H1 (cell line): ENCODE measurements around the gene IQSEC3. TPM values are rescaled to one million over a fixed set of nuclear protein-coding genes. Genes with fewer than 3 reads are reported as not detected.

Experiments used
- CTCF ChIA-PET: fragments of 300-600 bp; sonication (Branson Sonifier 250); formaldehyde crosslinking; loops from one replicate; lab custom pipeline; 2021; ENCODE audit not compliant: partially characterized antibody; lab: Charles Lee
- POLR2A ChIA-PET: fragments of 300-600 bp; sonication (Branson Sonifier 250); formaldehyde crosslinking; loops from one replicate; lab custom pipeline; 2021; ENCODE audit warnings: inconsistent platforms; ENCODE audit not compliant: partially characterized antibody; lab: Charles Lee
- DNase-seq, 2 experiments: peaks; one replicate each; pipeline versions ENCODE4 v3.0.0 to v3.0.0-alpha.2; 2010 to 2022; ENCODE audit warnings: low spot score in 2 of 2, low read depth in 1 of 2, mixed read lengths in 1 of 2
- FAIRE-seq: peaks from 2 replicates; lab custom pipeline; 2011; peaks lifted over from hg19 to GRCh38; lab: Jason Lieb, UNC
- H2AFZ ChIP-seq: 2 replicates; pipeline ENCODE4 v1.8.1; 2012; ENCODE audit warnings: low read length, inconsistent platforms
- H2AK5ac ChIP-seq: 2 replicates; pipeline ENCODE4 v1.6.1; 2013; ENCODE audit warnings: low read depth, low read length
- H2BK120ac ChIP-seq: replicated peaks from 2 replicates; pipeline ENCODE3; 2013; ENCODE audit warnings: low read depth, low read length, inconsistent platforms
- H2BK12ac ChIP-seq: 2 replicates; pipeline ENCODE4 v1.6.1; 2013; ENCODE audit warnings: low read depth, low read length
- H2BK15ac ChIP-seq: 2 replicates; pipeline ENCODE4 v1.6.1; 2013; ENCODE audit warnings: low read length
- H2BK20ac ChIP-seq: 2 replicates; pipeline ENCODE4 v1.6.1; 2013; ENCODE audit warnings: low read length
- H2BK5ac ChIP-seq: 2 replicates; pipeline ENCODE4 v1.6.1; 2013; ENCODE audit warnings: low read depth, low read length
- H3K14ac ChIP-seq: 2 replicates; pipeline ENCODE4 v1.6.1; 2013; ENCODE audit warnings: inconsistent platforms; ENCODE audit not compliant: insufficient read length
- H3K18ac ChIP-seq: 2 replicates; pipeline ENCODE4 v1.6.1; 2013; ENCODE audit warnings: low read length; ENCODE audit errors: extremely low read depth
- H3K23ac ChIP-seq: 2 replicates; pipeline ENCODE4 v1.6.1; 2013; ENCODE audit warnings: inconsistent platforms; ENCODE audit not compliant: insufficient read length
- H3K23me2 ChIP-seq: 2 replicates; pipeline ENCODE4 v1.6.1; 2013; ENCODE audit warnings: low read depth, low read length
- H3K27ac ChIP-seq: 2 replicates; pipeline ENCODE4 v1.6.1; 2011; ENCODE audit warnings: low read depth, low read length, inconsistent platforms
- H3K27me3 ChIP-seq, 4 experiments: replicated peaks in 1 of 4; 1 replicate in 1 of 4; 2 replicates in 3 of 4; pipeline versions ENCODE4 v1.6.1 to v1.8.1; 2011 to 2013; ENCODE audit warnings: low read length in 3 of 4, mild to moderate bottlenecking in 3 of 4, inconsistent platforms in 2 of 4, mixed read lengths in 2 of 4, moderate library complexity in 1 of 4; ENCODE audit not compliant: control insufficient read depth in 3 of 4, insufficient read depth in 3 of 4; ENCODE audit errors: extremely low read depth in 1 of 4
- H3K36me3 ChIP-seq, 4 experiments: 2 replicates each; pipeline versions ENCODE4 v1.6.1 to v1.8.1; 2011 to 2013; ENCODE audit warnings: mild to moderate bottlenecking in 4 of 4, low read length in 3 of 4, moderate library complexity in 2 of 4, control low read depth in 1 of 4, inconsistent platforms in 1 of 4; ENCODE audit not compliant: insufficient read depth in 4 of 4, control insufficient read depth in 2 of 4
- H3K4ac ChIP-seq: replicated peaks from 2 replicates; pipeline ENCODE3; 2013; ENCODE audit warnings: low read length, low read depth, mixed read lengths, inconsistent platforms; ENCODE audit not compliant: insufficient read length
- H3K4me1 ChIP-seq, 4 experiments: replicated peaks in 1 of 4; 1 replicate in 1 of 4; 2 replicates in 3 of 4; pipeline versions ENCODE4 v1.6.1 to v1.8.1; 2011 to 2013; ENCODE audit warnings: low read length in 3 of 4, inconsistent platforms in 2 of 4, mixed read lengths in 1 of 4; ENCODE audit not compliant: insufficient read depth in 4 of 4, control insufficient read depth in 3 of 4
- H3K4me2 ChIP-seq, 2 experiments: 2 replicates each; pipeline versions ENCODE4 v1.6.1 to v1.8.1; 2011 to 2013; ENCODE audit warnings: low read depth in 2 of 2, low read length in 2 of 2, control low read depth in 1 of 2, inconsistent platforms in 1 of 2, mild to moderate bottlenecking in 1 of 2; ENCODE audit not compliant: insufficient read depth in 1 of 2
- H3K4me3 ChIP-seq, 4 experiments: fragments of 200-600, 300-600 bp in 1 of 4; sonication (generic), shearing (Covaris generic), sonication (Bioruptor Twin) in 1 of 4; 2 replicates each; pipeline versions ENCODE4 v1.5.1 to v1.8.1; 2011 to 2016; ENCODE audit warnings: low read length in 4 of 4, low read depth in 3 of 4, control low read depth in 2 of 4, inconsistent platforms in 2 of 4, mild to moderate bottlenecking in 2 of 4, mixed read lengths in 1 of 4, moderate library complexity in 1 of 4; ENCODE audit not compliant: insufficient read depth in 2 of 4; ENCODE audit errors: extremely low read depth in 1 of 4
- H3K56ac ChIP-seq: replicated peaks from 2 replicates; pipeline ENCODE3; 2013; ENCODE audit warnings: low read depth, mild to moderate bottlenecking, mixed read lengths, low read length, inconsistent platforms; ENCODE audit not compliant: insufficient read length
- H3K79me1 ChIP-seq: 2 replicates; pipeline ENCODE4 v1.6.1; 2013; ENCODE audit warnings: low read depth, low read length, control low read depth
- H3K79me2 ChIP-seq, 2 experiments: 2 replicates each; pipeline versions ENCODE4 v1.6.1 to v1.8.1; 2012 to 2013; ENCODE audit warnings: low read length in 2 of 2, mild to moderate bottlenecking in 2 of 2, inconsistent platforms in 1 of 2; ENCODE audit not compliant: insufficient read depth in 2 of 2, control insufficient read depth in 1 of 2
- H3K9ac ChIP-seq, 4 experiments: replicated peaks in 1 of 4; 1 replicate in 1 of 4; 2 replicates in 3 of 4; pipeline versions ENCODE4 v1.6.1 to v1.8.1; 2011 to 2013; ENCODE audit warnings: low read depth in 3 of 4, low read length in 3 of 4, control low read depth in 2 of 4, mild to moderate bottlenecking in 2 of 4, moderate library complexity in 2 of 4, inconsistent platforms in 1 of 4; ENCODE audit errors: extremely low read depth in 1 of 4
- H3K9me3 ChIP-seq, 2 experiments: 2 replicates each; pipeline versions ENCODE4 v1.6.1 to v1.8.1; 2012 to 2013; ENCODE audit warnings: mild to moderate bottlenecking in 2 of 2, moderate library complexity in 2 of 2, control low read depth in 1 of 2, inconsistent platforms in 1 of 2, low read depth in 1 of 2, low read length in 1 of 2, mixed read lengths in 1 of 2; ENCODE audit not compliant: insufficient read depth in 2 of 2
- H4K20me1 ChIP-seq, 2 experiments: replicated peaks in 1 of 2; 2 replicates each; pipeline versions ENCODE3 to v1.8.1; 2011 to 2013; ENCODE audit warnings: inconsistent platforms in 2 of 2, low read length in 2 of 2, mild to moderate bottlenecking in 1 of 2; ENCODE audit not compliant: insufficient read depth in 2 of 2, control insufficient read depth in 1 of 2
- H4K5ac ChIP-seq: 2 replicates; pipeline ENCODE4 v1.6.1; 2013; ENCODE audit warnings: low read length, low read depth, mixed read lengths, inconsistent platforms; ENCODE audit not compliant: insufficient read length
- H4K8ac ChIP-seq: 2 replicates; pipeline ENCODE4 v1.8.0; 2013; ENCODE audit warnings: mild to moderate bottlenecking, moderate library complexity, low read length, inconsistent platforms; ENCODE audit not compliant: insufficient read depth; ENCODE audit errors: extremely low read depth
- H4K91ac ChIP-seq: replicated peaks from 2 replicates; pipeline ENCODE3; 2013; ENCODE audit warnings: low read length, mixed read lengths, inconsistent platforms; ENCODE audit not compliant: insufficient read length
- ATF2 ChIP-seq: IDR thresholded peaks from 2 replicates; pipeline ENCODE4 v1.6.1; 2012; ENCODE audit warnings: low read length, inconsistent platforms
- CHD2 ChIP-seq: IDR thresholded peaks from 2 replicates; pipeline ENCODE4 v1.6.1; 2012; ENCODE audit warnings: low read length, improper control_type of control experiment
- CTBP2 ChIP-seq: IDR thresholded peaks from 2 replicates; pipeline ENCODE4 v1.7.0; 2011; ENCODE audit warnings: borderline replicate concordance, mild to moderate bottlenecking, moderate library complexity, mixed read lengths, low read length; ENCODE audit not compliant: insufficient read depth, insufficient read length
- GABPA ChIP-seq: IDR thresholded peaks from 2 replicates; pipeline ENCODE4 v1.6.1; 2011; ENCODE audit warnings: mild to moderate bottlenecking, low read length, moderate library complexity, borderline replicate concordance; ENCODE audit not compliant: insufficient read depth
- GTF2F1 ChIP-seq: IDR thresholded peaks from 2 replicates; pipeline ENCODE4 v1.6.1; 2012; ENCODE audit warnings: low read depth, low read length, improper control_type of control experiment, borderline replicate concordance
- KDM1A ChIP-seq: fragments of 200-600, 300-600 bp; sonication (generic); IDR thresholded peaks from 2 replicates; pipeline ENCODE4 v1.7.1; 2016; ENCODE audit warnings: mild to moderate bottlenecking, low read length, borderline replicate concordance
- SAP30 ChIP-seq: fragments of 300-600 bp; sonication (generic); IDR thresholded peaks from 2 replicates; pipeline ENCODE4 v1.7.1; 2012; ENCODE audit warnings: low read length, moderate library complexity, mild to moderate bottlenecking, inconsistent platforms; ENCODE audit not compliant: insufficient read depth, insufficient replicate concordance
- ZNF274 ChIP-seq: IDR thresholded peaks from 2 replicates; pipeline ENCODE4 v1.7.0; 2012; ENCODE audit warnings: low read length, borderline replicate concordance; ENCODE audit errors: extremely low read depth
- WGBS, 2 experiments: shearing (Covaris generic) in 1 of 2; methylation state at CpG; one replicate each; pipeline versions ENCODE4 v1.1.6 to v1.1.7; 2013 to 2015; ENCODE audit warnings: low lambda C conversion rate in 2 of 2, mixed read lengths in 2 of 2, inconsistent platforms in 1 of 2, low coverage in 1 of 2, missing lambda C conversion rate in 1 of 2; ENCODE audit not compliant: insufficient replicate concordance in 2 of 2, insufficient coverage in 1 of 2, insufficient read length in 1 of 2; ENCODE audit errors: extremely low coverage in 1 of 2, missing lambda C conversion rate in 1 of 2; 5-methylcytosine and 5-hydroxymethylcytosine counted together
- polyA plus RNA-seq, 7 experiments: library from polyadenylated mRNA; depleted of rRNA in 3 of 7; stranded (reverse) in 5 of 7; unstranded in 2 of 7; fragments of >200 nt in 5 of 7; fragments of 200-250 nt in 2 of 7; gene quantifications; 1 replicate in 5 of 7; 2 replicates in 1 of 7; 4 replicates in 1 of 7; pipeline versions ENCODE4 v1.2.1 to v1.2.3, GENCODE V29; 2011 to 2013; ENCODE audit warnings: missing spikeins in 2 of 7, mixed read lengths in 2 of 7
- total RNA-seq: library from RNA; stranded (reverse); fragmentation: NEBNext Ultra II Directional; extraction: Animal tissue kit (Norgen Biotek cat#: 25700); gene quantifications from 2 replicates; pipeline ENCODE4 v1.2.1, GENCODE V29; 2021
- TF ChIP-seq, protein P1 (sequence below): IDR thresholded peaks from 2 replicates; pipeline ENCODE4 v1.6.1; 2012; ENCODE audit warnings: inconsistent platforms

The IQSEC3 gene
- total and polyA plus RNA-seq, 2 of the 8 experiments (the other 6 are each of a cell fraction or from before 2014, with no cell fraction given) = 1.2 to 3.1 TPM

DNA sequence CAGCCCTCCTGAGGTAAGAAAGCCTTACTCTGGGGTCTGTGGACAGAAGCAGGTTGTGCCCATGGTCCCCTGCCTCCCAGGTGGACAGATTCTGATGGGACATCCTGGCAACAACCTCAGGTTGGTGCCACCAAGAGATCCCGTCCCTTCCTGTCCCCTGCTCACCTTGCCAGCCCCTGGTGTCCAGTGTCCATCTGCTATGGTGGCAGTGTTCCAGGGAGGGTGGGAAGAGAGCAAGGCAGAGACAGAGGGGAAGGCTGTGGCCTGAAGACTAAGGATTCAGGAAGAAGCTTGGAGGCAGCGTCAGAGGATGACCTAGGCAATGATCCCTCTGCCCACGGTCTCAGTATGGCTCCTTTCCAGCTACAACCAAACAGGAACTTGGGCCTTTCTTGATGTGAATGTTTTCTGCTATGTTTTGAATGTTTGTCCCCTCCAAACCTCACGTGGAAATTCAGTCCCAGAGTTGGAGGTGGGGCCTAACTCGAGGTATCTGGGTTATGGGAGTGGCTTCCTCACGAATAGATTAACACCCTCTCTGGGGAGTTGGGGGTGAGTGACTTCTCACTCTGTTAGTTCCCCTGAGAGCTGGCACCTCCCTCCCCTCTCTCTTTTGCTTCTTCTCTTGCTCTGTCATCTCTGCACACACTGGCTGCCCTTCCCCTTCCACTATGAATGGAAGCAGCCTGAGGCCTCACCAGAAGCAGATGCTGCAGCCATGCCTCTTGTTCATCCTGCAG lies 26.9 kb downstream of the IQSEC3 start:
- Histone ChIP-seq H2BK12ac (no peak overlapping the region), H3K79me2 (no peaks in the 10 kb centered on the region), H3K79me1 (no peaks in the 10 kb centered on the region), H3K4me1 (no peaks in the 10 kb centered on the region; a peak in 1 of 7 replicates), H4K91ac (no peak overlapping the region), H3K9me3 (peaks cover 0 to 8% of the 10 kb centered on the region in 2 experiments; a peak in 2 of 4 replicates), H2BK5ac (no peak overlapping the region), H3K23ac (no peak overlapping the region), H2BK15ac (no peak overlapping the region; the same call in 1 of the 2 replicates), H2AFZ (no peak overlapping the region), H3K4ac (no peak overlapping the region), H3K27ac (no peak overlapping the region), H2AK5ac (no peak overlapping the region; the same call in 1 of the 2 replicates), H3K27me3 (no peaks in the 10 kb centered on the region; a peak in 1 of 7 replicates), H4K20me1 (no peaks in the 10 kb centered on the region), H3K4me3 (no peak overlapping the region), H3K9ac (no peak overlapping the region), H2BK120ac (no peak overlapping the region), H3K4me2 (no peak overlapping the region), H3K14ac (no peak overlapping the region), H3K23me2 (no peaks in the 10 kb centered on the region), H3K18ac (no peak overlapping the region), H3K56ac (no peak overlapping the region), H4K8ac (no peak overlapping the region), H4K5ac (no peak overlapping the region), H3K36me3 (no peaks in the 10 kb centered on the region), H2BK20ac (no peak overlapping the region)
- no peak for DNase-seq
- POLR2A ChIA-PET = no interaction called here
- CTCF ChIA-PET = interaction anchor here (0.7 to 1.1 kb wide), 4 partner anchors 10 to 127 kb away, joined by 3 read pairs; no protein-coding TSS in a partner anchor
- 77% methylated on average over 6 of the region's 6 CpGs; no CpG with 5 or more reads in 1 of the 2 experiments for WGBS, 2 experiments
- FAIRE-seq = no peak
- no peak for TF ChIP-seq ZNF274
- TF ChIP-seq ATF2 = no peak
- TF ChIP-seq CTBP2 = no peak
- TF ChIP-seq GABPA = no peak
- no peak for TF ChIP-seq KDM1A
- no peak for TF ChIP-seq CHD2
- TF ChIP-seq, protein P1, sequence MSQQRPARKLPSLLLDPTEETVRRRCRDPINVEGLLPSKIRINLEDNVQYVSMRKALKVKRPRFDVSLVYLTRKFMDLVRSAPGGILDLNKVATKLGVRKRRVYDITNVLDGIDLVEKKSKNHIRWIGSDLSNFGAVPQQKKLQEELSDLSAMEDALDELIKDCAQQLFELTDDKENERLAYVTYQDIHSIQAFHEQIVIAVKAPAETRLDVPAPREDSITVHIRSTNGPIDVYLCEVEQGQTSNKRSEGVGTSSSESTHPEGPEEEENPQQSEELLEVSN = no peak
- no peak for TF ChIP-seq SAP30
- no peak for TF ChIP-seq GTF2F1
